Activated CD8-positive, alpha-beta memory T cell treated with anti-CD3 and anti-CD28 coated beads for 4 hours (primary cell): ENCODE data around the gene PRKAA1.

Source experiments
- DNase-seq, 2 donors: peaks; one replicate each; pipeline ENCODE4 v3.0.0-alpha.2; 2020; ENCODE audit warnings: low read depth in 2 of 2

The PRKAA1 gene

DNA sequence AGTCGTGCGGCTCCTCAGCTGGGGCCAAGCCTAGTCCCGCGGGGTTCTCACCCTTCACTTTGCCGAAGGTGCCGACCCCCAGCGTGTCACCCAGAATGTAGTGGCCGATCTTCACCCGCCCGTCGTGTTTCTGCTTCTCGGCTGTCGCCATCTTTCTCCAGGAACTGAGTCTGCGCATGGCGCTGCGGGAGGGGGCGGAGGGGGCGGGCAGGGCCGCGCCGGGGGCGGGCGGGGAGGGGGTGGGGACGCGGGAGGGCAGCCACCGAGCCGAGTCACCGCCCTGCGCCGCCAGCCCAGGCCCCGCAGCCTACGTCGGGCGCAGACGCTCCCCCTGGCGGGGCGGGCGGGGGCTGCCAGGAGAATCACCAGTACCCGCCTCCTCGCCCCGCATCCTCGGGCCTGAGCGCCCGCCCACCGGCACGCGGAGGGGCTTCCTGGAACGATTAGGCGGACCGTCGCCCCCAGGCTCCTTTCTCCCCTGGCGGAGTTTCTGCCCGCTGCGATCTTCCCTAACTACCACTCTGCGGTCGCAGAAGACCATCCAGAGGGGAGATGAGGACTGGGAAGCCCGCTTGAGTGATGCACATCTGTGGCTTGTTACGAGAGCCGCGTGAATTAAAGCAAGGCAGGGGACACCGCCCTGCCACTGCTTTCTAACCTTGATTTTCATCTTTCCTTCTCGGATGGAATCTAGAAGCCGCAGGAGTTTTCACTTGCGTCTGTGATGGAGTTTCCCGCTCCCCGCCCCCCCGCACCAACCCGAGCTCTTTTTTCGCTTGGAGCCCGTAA lies at the start of gene PRKAA1:
Gene PRKAA1, minus strand, starts transcription at position 363 of the 789 bp plus-strand sequence. Its CDS starts 185 bp downstream, at position 178.
- peak; percentile 77 to 84 for DNase-seq

DNA sequence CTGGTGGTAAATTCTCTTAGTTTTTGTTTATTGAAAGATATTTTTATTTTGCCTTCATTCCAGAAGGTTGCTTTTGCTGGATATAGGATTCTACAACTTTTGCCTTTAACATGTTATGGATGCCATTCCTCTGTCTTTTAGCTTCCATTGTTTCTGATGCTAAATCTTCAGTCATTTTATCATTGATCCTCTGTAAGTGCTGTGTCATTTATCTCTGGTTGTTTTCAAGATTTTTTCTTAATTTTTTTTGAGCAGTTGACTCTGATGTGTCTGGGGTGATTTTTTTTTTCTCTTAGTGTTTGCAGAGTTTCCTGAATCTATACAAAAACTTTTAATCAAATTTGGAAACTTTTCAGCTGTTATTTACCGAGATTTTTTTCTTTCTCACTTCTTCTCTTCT lies 49.4 kb upstream of the PRKAA1 start:
- no peak for DNase-seq

DNA sequence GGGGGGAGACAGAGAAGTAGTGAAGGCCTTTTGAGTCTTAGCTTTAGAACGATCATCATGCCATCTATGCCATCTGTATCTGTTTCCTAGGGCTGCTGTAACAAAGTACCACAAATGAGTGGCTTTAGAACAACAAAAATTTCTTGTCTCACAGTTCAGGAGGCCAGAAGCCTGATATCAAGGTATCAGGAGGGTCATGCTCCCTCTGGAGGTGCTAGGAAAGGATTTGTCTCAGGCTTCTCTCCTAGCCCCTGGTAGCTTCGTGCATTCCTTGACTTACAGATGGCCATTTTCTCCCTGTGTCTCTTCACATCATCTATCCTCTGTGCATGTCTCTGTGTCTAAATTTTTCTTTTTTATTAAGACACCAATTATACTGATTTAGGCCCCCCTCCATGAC lies 48.2 kb upstream of the PRKAA1 start:
- no peak for DNase-seq

DNA sequence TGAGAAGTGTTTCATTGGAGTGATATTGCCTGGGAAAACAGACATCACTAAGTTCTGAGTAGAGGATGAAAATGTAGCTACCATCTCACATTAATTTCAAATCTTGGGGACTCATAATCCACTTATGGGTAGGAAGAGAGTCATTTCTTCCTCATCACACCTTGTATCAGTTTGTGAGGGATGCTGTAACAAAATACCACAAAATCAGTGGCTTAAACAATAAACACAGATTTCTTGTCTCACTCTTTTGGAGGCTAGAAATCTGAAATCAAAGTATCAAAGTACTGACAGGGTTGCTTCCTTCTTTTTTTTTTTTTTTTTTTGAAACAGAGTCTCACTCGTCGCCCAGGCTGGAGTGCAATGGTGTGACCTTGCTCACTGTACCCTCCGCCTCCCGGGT lies 46.4 kb upstream of the PRKAA1 start:
- DNase-seq = no peak

DNA sequence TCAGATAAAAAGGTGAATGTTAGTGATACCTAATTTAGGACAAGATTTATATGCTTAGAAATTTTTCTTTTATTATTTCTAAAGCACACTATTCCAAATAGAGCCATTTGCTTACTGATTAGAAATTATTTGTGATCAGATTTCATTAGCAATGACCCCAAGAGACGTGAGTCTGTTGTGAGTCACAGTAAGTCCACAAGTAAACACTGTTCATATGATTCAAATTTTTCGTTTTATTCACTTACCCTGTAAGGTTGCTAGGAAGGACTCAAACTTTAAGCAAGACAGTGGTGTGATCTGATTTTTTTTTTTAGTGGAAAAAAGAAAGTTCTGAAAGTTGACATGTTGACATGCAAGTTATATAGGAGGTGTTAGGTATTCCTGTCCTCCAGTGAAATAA lies 44.2 kb upstream of the PRKAA1 start:
- no peak for DNase-seq

DNA sequence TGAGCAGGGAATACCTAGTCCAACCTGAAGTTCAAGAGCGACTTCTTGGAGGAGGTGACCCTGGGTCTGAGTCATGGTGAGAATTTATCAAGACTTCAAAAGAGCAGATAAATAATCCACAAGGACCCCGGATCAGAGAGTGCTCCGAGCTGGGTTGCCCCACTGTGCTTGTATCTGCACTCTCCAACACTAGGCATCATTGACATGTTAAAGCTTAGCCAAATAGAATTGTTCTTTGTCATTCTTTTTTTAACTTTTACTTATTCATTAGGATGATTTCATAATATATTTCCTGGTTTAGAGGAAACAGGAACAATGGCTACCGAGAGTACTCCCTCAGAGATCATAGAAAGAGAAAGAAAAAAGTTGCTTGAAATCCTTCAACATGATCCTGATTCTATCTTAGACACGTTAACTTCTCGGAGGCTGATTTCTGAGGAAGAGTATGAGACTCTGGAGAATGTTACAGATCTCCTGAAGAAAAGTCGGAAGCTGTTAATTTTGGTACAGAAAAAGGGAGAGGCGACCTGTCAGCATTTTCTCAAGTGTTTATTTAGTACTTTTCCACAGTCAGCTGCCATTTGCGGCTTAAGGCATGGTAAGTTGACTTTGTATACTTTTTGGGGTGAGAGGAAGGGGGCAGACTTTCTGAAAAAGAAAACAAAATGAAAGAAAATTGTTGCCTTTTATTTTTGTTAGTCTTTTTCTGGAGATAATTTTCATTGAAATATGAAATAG lies 43.1 kb upstream of the PRKAA1 start, which contains the start of gene CARD6:
Gene CARD6, plus strand, starts transcription at position 300 of the 738 bp plus-strand sequence. Its CDS starts 16 bp downstream, at position 316.
- no peak for DNase-seq

DNA sequence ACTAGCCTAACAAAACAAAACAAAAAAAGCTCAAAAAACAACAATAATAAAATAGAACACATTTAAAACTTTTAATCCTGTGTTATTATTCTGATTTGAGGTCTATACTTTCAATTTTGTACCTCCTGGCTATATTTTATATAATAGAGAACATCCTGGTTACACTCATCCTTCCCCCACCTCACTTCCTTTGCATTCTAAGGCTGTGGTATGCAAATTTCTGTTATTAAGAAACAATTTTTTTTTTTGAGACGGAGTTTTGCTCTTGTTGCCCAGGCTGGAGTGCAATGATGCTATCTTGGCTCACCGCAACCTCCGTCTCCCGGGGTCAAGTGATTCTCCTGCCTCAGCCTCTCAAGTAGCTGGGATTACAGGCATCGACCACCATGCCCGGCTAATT lies 39.9 kb upstream of the PRKAA1 start:
- DNase-seq = no peak

DNA sequence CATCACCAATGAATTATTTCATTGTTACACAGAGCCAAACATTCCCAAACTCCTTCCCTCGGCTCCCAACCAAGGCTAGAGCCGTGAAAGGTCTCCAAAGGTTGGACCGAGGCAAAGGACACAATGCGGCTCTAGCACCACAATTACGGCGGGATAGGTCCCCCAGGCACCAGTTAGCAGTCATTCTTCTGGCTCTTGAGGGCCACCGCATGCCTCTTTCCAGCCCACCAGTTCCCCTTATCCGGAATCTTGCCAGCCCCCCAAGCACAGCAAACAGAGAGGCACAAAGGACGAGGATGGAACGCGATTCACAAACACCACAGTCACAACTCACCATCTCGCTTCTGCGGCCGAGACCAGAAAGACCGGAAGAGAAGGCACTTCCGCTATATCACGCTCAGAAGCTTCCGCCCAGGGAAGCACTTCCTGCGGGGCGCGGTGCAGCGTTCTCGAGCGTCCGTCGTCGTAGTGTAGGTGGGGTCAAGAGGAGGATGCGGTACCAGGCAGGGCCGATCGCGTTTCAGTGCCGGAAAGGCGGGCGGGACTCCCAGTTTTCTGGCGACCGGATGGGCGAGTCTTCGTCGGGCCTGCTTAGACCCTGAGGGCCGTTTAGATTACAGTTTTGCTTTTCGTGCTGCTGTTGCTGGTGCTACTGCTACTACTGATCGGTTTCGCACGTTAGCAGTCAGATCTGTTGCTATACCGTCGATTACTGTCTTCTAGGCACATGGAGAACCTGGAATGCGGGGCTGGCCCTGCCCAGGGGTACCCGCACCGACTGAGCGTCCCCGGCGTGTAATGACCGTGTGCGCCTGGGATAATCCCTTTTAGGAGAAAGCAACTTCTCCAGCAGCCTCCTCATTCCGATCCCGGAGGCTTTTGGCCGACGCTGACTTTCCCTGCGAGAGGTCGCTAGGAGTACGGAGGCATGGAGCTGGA lies 36.9 kb upstream of the PRKAA1 start, which contains the start of gene RPL37:
Gene RPL37, minus strand, starts transcription at position 374 of the 939 bp plus-strand sequence. Its CDS starts 37 bp downstream, at position 337.
- DNase-seq = peak; percentile 82 to 86

DNA sequence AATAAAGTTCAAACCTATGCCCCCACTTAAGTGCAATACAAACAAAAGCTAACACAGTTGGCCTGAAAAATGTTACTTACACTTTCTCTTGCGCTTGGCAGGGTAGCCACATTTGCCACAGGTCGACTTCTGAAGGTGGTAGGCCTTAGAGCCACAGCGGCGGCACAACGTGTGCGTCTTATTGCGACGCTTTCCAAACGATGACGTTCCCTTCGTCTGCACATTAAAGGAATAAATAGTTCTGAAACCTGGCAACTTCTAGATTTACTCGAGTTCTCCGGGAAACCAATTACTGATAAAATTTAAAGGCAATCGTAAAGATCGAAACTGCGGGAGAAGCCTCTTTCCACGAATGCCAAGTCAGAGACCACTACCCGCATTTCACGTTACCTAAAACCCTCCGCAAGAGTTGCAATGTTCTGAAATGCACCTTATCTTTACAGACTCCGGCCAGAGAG lies 36.2 kb upstream of the PRKAA1 start:
- peak in 1 of 2 donors; percentile 20 for DNase-seq

DNA sequence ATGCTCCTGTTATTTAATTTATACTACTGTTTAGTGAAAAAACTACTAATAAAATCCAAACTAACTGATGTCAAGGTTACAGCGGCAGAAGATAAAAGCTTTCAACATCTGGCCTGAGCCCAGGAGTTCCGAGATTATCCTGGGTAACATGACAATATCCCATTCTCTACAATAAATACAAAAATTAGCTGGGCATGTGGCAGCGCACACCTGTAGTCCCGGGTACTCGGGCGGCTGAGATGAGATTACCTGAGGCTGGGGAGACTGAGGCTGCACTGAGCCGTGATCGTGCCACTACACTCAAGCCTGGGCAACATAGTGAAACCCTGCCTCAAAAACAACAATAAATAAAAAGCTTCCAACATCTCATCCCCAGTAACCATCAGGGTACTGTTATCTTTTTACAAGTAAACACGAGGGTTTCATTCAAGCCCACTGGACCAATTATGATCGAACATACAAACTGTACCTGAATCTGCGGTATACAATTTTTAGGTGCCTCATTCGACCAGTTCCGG lies 35.6 kb upstream of the PRKAA1 start:
- no peak for DNase-seq

DNA sequence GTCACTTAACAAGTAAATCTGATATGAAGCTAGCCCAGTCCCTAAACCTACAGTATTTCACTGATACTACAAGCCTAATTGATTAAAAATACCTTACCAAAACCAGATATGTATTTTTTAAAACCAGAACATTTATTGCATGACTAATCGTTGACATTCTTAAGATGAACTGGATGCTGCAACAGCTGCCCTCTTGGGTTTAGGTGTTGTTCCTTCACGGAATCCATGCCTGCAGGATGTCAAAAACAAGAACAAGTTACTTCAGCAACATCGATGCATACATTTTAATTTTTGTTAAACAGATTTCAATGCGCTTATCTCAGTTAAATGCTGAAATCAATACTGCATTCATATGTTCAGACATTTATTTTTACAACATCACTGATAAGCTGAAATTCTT lies 34.2 kb upstream of the PRKAA1 start:
- DNase-seq = no peak

DNA sequence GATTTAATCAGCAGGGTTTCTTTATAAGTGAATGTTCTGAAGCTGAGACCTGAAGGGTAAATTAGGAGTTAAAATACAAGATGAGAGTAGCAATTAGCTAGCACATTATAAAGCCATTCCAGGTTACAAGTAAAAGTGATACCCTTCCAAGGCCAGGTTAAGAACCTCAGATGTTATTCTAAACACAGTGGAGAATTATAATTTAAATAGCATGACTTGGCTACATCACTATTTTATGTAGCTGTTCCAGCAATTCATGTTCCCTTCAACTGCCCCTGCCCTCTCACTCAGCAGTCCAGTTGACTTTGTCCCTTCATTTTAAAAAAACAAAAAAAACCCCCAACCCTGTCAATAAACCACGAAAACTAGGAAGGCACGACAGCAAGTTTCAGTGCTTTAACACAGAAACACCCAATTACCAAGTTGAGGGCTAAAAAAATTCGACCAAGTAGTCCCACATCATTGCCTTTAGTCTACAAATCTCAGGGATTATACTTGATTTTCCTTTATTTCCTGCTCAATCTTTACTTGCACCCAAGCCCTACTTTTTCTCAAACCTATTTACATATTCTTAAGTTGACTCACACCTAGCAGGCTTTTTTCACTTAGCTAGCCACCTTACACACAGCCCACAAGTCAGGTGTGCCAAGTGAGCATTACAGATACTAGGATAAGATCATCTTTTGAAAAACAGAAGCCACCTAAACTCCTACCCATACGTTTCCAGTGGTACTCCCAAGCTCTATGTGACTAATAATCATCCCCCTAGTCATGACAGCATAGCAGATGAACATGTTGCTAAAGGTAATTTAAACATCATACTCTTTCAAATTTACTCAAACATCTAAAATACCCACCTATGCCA lies 33.4 kb upstream of the PRKAA1 start:
- no peak for DNase-seq

DNA sequence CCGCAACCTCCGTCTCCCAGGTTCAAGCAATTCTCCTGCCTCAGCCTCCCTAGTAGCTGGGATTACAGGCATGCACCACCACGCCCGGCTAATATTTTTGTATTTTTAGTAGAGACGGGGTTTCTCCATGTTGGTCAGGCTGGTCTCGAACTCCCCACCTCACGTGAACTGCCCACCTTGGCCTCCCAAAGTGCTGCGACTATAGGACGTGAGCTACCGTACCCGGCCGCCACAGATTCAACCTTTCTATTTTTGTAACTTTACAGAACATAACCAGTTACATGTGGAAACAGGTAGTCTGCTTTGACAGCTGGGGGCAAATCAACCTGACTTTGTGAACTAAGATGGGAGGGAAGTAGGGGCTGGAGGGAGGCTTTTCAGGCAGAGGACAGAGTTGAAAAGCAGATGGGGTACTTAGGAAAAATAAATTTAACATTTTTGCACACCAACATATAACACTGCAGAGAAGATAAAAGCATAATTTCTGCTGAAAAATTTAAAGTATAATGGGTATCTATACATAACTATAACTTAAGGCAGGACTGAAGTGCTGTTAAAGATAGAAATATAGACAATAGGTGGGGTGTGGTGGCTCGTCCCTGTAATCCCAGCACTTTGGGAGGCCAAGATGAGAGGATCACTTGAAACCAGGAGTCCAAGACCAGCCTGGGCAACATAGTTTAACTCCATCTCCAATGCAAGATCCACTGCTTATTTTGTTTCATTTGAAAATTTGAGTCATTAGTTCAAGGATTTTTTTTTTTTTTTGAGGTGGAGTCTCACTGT lies 31.8 kb upstream of the PRKAA1 start:
- no peak for DNase-seq

DNA sequence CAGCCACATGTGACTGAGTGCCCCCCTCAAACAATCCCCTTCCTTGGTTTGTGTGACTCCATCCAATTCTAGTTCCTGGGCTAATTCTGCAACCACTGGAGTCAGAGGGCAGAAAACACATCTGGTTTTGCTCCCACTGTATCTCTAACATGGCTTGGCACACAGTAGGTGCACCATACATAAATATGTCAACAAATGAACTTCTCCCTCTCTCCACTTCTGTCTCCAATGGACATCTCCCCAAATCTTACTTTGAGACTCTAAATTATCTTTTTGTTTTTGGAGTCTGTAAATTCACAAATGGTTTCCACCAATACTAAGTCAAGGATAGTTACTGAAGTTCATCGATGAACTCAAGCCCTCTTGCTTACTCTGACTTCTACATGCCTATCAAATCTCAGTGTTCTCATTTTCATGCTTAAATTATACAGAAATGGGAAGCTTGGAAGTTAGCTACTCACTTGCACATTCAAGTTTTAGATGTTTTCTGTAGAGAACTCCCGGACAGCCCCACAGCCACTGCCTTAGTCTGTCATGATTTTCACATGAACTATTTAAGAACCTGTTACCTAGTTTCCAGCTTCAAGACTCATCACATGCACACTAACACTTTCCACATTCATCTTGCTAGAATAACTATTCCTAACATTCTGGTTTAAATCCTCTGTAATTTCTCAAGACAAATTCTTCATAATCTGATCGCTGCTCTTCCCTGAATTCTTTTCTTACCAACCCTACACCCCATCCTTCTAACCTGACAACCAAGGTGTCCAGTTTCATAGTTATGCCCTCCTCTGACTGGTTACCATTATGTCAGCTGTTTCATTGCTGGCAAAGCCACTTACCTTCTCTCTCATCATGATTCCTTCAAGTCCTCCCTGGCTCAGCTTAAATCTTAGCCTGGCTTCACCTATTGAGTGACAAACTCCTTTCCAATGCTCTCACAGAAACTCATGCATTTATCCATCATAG lies 30.8 kb upstream of the PRKAA1 start:
- DNase-seq = no peak

DNA sequence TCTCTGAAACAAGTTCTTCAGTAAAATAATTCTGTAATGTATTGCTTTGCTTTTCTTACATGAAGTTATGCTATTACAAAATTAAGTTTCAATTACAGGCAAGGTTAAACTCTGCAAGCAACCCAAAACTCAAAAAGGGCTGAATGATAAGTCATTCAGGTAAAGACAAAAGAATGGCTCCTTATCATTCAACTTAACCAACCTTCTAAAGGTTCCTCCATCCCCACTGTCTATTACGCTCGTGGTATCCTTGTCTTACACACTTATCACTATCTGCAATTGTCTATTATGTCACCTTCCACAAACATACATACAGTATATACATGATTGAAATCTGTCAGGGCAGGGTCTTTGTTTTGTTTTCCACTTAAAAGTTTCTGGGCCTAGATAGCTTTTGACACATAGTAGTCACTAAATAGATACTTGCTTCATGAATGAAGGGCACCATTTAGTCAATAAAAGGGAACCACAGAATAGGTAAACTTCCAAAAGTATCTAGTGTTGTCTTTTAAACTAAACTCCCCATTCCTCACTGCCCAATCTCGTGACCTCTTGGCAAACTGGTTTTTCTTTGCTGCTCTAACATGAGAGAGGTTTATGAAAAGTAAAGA lies 30.0 kb upstream of the PRKAA1 start:
- DNase-seq = no peak

DNA sequence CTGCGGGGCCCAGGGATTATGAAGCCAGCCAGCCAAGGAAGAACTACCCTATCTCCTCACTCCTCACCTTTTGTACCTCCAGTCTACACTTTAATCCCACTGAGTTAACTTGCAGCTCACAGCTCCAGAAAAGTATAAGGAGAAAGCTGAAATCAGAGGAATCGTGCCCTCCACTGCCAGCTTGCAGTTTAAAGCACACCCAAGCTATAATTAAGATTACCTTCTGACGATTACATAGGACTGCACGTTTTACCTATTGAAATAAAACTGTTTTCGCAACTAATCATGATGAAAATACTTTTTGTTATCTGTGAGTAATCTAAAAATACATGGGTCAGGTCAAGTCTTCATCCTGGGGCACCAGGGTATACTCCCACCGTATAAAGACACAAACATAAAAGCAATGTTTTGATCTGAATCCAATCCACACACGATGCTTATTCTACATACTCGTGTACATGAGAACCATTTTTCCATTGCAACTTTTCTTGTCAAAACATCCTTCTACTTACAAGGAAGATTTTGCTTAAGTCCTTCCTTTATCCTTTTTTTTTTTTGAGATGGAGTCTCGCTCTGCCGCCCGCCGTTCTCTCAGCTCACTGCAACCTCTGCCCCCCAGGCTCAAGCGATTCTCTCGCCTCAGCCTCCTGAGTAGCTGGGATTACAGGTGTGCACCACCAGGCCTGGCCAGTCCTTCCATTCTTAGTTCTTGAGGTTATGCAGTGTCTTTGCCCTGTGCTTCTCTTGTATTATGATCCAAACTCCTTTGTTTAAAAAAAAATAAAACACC lies 29.2 kb upstream of the PRKAA1 start:
- DNase-seq = no peak

DNA sequence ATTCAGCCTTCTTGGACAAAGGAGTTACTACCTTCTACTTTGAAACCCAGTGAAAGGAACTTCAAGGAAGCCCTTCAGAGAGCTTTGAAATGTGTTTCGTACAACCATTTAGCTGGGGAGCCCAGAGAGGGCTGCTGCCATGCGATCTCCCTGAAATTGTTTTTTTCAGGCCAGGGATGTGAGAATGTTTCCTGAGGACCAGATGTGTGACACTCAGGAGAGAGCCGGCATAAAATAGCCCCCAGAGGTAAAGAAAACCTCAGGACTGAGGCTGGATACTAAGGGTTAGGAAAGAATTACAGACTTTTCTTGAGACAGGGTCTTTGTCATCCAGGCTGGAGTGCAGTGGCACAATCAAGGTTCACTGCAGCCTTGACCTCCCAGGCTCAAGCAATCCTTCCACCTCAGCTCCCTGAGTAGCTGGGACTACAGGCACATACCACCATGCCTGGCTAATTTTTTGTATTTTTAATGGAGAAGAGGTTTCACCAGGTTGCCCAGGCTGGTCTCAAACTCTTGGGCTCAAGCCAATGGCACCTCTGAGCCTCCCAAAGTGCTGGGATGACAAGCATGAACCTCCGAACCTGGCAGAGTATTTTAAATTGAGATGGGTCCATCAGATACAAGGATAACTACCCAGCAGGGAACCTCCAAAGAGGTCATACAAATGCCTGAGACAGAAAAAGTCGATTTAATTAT lies 28.5 kb upstream of the PRKAA1 start:
- DNase-seq = no peak
